RKO (cell line): Measurements from ENCODE around the gene IWS1.
"Not testable (repeated sequence)": the region's sequence is repeated elsewhere in the genome, so short reads cannot be mapped to it uniquely, and the experiment has no call there.

Experiments
- DNase-seq: peaks from one replicate; pipeline ENCODE4 v3.0.0-alpha.2; 2016; ENCODE audit warnings: low spot score

The IWS1 gene

GRCh38 chr2:127560931-127561280, 34.6 kb upstream of the IWS1 start:
- no peak for DNase-seq

GRCh38 chr2:127560201-127560930, 34.1 kb upstream of the IWS1 start:
- no peak for DNase-seq

GRCh38 chr2:127559454-127559853, 33.2 kb upstream of the IWS1 start:
- no peak for DNase-seq

- DNase-seq: no peak
These were observed 32.6 kb upstream of the IWS1 start for GRCh38 chr2:127558911-127559310.

- no peak for DNase-seq
These were observed 26.6 kb upstream of the IWS1 start for GRCh38 chr2:127552846-127553245.

GRCh38 chr2:127552336-127552735, 26.0 kb upstream of the IWS1 start:
- DNase-seq: no peak

GRCh38 chr2:127551221-127551930, 25.1 kb upstream of the IWS1 start:
- DNase-seq: no peak

- no peak for DNase-seq
These were observed 20.5 kb upstream of the IWS1 start for GRCh38 chr2:127546797-127547196.

- no peak for DNase-seq
These were observed 19.5 kb upstream of the IWS1 start for GRCh38 chr2:127545796-127546195.

- no peak for DNase-seq
These were observed 18.9 kb upstream of the IWS1 start for GRCh38 chr2:127545189-127545588.

- DNase-seq: not testable (repeated sequence)
These were observed 16.8 kb upstream of the IWS1 start for GRCh38 chr2:127543013-127543501.

- no peak for DNase-seq
These were observed 15.9 kb upstream of the IWS1 start for GRCh38 chr2:127542231-127542630.

- DNase-seq: no peak
These were observed 15.5 kb upstream of the IWS1 start for GRCh38 chr2:127541809-127542208.

GRCh38 chr2:127537644-127538043, 11.4 kb upstream of the IWS1 start:
- DNase-seq: no peak

GRCh38 chr2:127536707-127537541, 10.6 kb upstream of the IWS1 start:
- no peak for DNase-seq

- DNase-seq: no peak
These were observed 9.6 kb upstream of the IWS1 start for GRCh38 chr2:127535918-127536317.

GRCh38 chr2:127535422-127535901, 9.2 kb upstream of the IWS1 start, which contains the start of gene MYO7B:
TSS of gene MYO7B (plus strand) at chr2:127535683. CDS start at chr2:127559723, 24,040 bp downstream.
- DNase-seq: no peak

GRCh38 chr2:127532296-127532695, 6.0 kb upstream of the IWS1 start:
- DNase-seq: no peak

- no peak for DNase-seq
These were observed 4.9 kb upstream of the IWS1 start for GRCh38 chr2:127531221-127531648.

GRCh38 chr2:127530245-127531140, 4.2 kb upstream of the IWS1 start:
- no peak for DNase-seq

GRCh38 chr2:127529416-127529815, 3.1 kb upstream of the IWS1 start:
- not testable (repeated sequence) for DNase-seq
